Measurements from ENCODE around the gene TBC1D1.

The TBC1D1 gene

GRCh38 chr4:38123555-38123954 lies 232.7 kb downstream of the TBC1D1 start:
- TF ChIP-seq CSRNP3 (CRISPR knock-in tag; IDR thresholded peaks at IDR 0.05) (no peak), ARNTL (CRISPR knock-in tag; IDR thresholded peaks at IDR 0.05; ENCODE audit: borderline replicate concordance, low read depth) (no peak), PPARA (CRISPR knock-in tag; IDR thresholded peaks at IDR 0.05; ENCODE audit: borderline replicate concordance) (no peak), ZC3H10 (CRISPR knock-in tag; IDR thresholded peaks at IDR 0.05) (no peak), ZFP30 (CRISPR knock-in tag; IDR thresholded peaks at IDR 0.05) (no peak), TSHZ2 (CRISPR knock-in tag; IDR thresholded peaks at IDR 0.05) (no peak), ISL1 (CRISPR knock-in tag; IDR thresholded peaks at IDR 0.05) (no peak), CREB5 (CRISPR knock-in tag; IDR thresholded peaks at IDR 0.05; ENCODE audit: low read depth) (no peak), POU6F1 (CRISPR knock-in tag; IDR thresholded peaks at IDR 0.05; ENCODE audit: borderline replicate concordance, low read depth) (no peak), TOX (CRISPR knock-in tag; IDR thresholded peaks at IDR 0.05; ENCODE audit: borderline replicate concordance) (no peak), ESRRG (CRISPR knock-in tag; IDR thresholded peaks at IDR 0.05) (no peak), TCF4 (CRISPR knock-in tag; IDR thresholded peaks at IDR 0.05; ENCODE audit: borderline replicate concordance) (no peak), SNAI2 (CRISPR knock-in tag; IDR thresholded peaks at IDR 0.05) (no peak), ZFP3 (CRISPR knock-in tag; IDR thresholded peaks at IDR 0.05) (no peak), BACH2 (CRISPR knock-in tag; IDR thresholded peaks at IDR 0.05; ENCODE audit: borderline replicate concordance) (no peak), ZNF70 (CRISPR knock-in tag; IDR thresholded peaks at IDR 0.05) (no peak), GLIS3 (CRISPR knock-in tag; IDR thresholded peaks at IDR 0.05) (no peak), OSR1 (CRISPR knock-in tag; IDR thresholded peaks at IDR 0.05) (no peak)
- ATAC-seq = no peak

GRCh38 chr4:38124961-38125360 lies 234.1 kb downstream of the TBC1D1 start:
- TF ChIP-seq ISL1 (CRISPR knock-in tag; IDR thresholded peaks at IDR 0.05) (no peak), ZFP3 (CRISPR knock-in tag; IDR thresholded peaks at IDR 0.05) (no peak), CSRNP3 (CRISPR knock-in tag; IDR thresholded peaks at IDR 0.05) (no peak), SNAI2 (CRISPR knock-in tag; IDR thresholded peaks at IDR 0.05) (no peak), PPARA (CRISPR knock-in tag; IDR thresholded peaks at IDR 0.05; ENCODE audit: borderline replicate concordance) (no peak), TCF4 (CRISPR knock-in tag; IDR thresholded peaks at IDR 0.05; ENCODE audit: borderline replicate concordance) (no peak), POU6F1 (CRISPR knock-in tag; IDR thresholded peaks at IDR 0.05; ENCODE audit: borderline replicate concordance, low read depth) (no peak), RARB (CRISPR knock-in tag; IDR thresholded peaks at IDR 0.05) (no peak), ZC3H10 (CRISPR knock-in tag; IDR thresholded peaks at IDR 0.05) (no peak), TOX (CRISPR knock-in tag; IDR thresholded peaks at IDR 0.05; ENCODE audit: borderline replicate concordance) (no peak), ZNF565 (CRISPR knock-in tag; conservative IDR thresholded peaks at IDR 0.05; ENCODE audit: low read depth) (no peak), TSHZ2 (CRISPR knock-in tag; IDR thresholded peaks at IDR 0.05) (no peak)

More at GRCh38 chr4:38124961-38125360, 234.1 kb downstream of the TBC1D1 start:
- ATAC-seq = no peak
